Measurements from ENCODE around the gene ADGRA3. TPM values are rescaled to one million over a fixed set of nuclear protein-coding genes. Genes with fewer than 3 reads are reported as not detected.

The ADGRA3 gene
- total and polyA plus RNA-seq, 2 of the 13 experiments (the other 11 are each of a cell fraction or from before 2014, with no cell fraction given), result 32.2 to 40.8 TPM

- TF ChIP-seq ZNF24 (IDR thresholded peaks at IDR 0.05) (no peak), KDM1A (CRISPR knock-in tag; IDR thresholded peaks at IDR 0.05) (no peak), ZNF329 (CRISPR knock-in tag; IDR thresholded peaks at IDR 0.05; ENCODE audit: low read depth) (no peak), ZNF850 (CRISPR knock-in tag; conservative IDR thresholded peaks at IDR 0.05) (no peak), HOXA7 (CRISPR knock-in tag; IDR thresholded peaks at IDR 0.05) (no peak), ZNF800 (CRISPR knock-in tag; IDR thresholded peaks at IDR 0.05) (no peak), ZBTB42 (CRISPR knock-in tag; IDR thresholded peaks at IDR 0.05) (no peak), ZBTB1 (CRISPR knock-in tag; IDR thresholded peaks at IDR 0.05; ENCODE audit: borderline replicate concordance) (no peak), POGZ (CRISPR knock-in tag; IDR thresholded peaks at IDR 0.05) (peak; percentile 27; the same call in 1 of the 2 replicates), ZNF580 (CRISPR knock-in tag; IDR thresholded peaks at IDR 0.05; ENCODE audit: borderline replicate concordance, low read depth) (no peak), ZNF746 (CRISPR knock-in tag; IDR thresholded peaks at IDR 0.05) (no peak), ZMYM4 (CRISPR knock-in tag; IDR thresholded peaks at IDR 0.05) (peak; percentile 59; the same call in 1 of the 2 replicates), CREB1 (IDR thresholded peaks at IDR 0.05) (no peak), CREB1 (CRISPR knock-in tag; IDR thresholded peaks at IDR 0.05) (no peak), HNF4G (IDR thresholded peaks at IDR 0.05; ENCODE audit: borderline replicate concordance, low read depth, low read length) (peak; percentile 53), HNF4G (CRISPR knock-in tag; IDR thresholded peaks at IDR 0.05; ENCODE audit: borderline replicate concordance, low read depth) (no peak), ESRRA (CRISPR knock-in tag; IDR thresholded peaks at IDR 0.05; ENCODE audit: low read depth) (0 out of 2 replicates have a peak, but pooled peaks have one; percentile 19), MAFG (CRISPR knock-in tag; IDR thresholded peaks at IDR 0.05) (no peak), STAG1 (CRISPR knock-in tag; IDR thresholded peaks at IDR 0.05) (no peak)
- TF ChIP-seq, protein P1, sequence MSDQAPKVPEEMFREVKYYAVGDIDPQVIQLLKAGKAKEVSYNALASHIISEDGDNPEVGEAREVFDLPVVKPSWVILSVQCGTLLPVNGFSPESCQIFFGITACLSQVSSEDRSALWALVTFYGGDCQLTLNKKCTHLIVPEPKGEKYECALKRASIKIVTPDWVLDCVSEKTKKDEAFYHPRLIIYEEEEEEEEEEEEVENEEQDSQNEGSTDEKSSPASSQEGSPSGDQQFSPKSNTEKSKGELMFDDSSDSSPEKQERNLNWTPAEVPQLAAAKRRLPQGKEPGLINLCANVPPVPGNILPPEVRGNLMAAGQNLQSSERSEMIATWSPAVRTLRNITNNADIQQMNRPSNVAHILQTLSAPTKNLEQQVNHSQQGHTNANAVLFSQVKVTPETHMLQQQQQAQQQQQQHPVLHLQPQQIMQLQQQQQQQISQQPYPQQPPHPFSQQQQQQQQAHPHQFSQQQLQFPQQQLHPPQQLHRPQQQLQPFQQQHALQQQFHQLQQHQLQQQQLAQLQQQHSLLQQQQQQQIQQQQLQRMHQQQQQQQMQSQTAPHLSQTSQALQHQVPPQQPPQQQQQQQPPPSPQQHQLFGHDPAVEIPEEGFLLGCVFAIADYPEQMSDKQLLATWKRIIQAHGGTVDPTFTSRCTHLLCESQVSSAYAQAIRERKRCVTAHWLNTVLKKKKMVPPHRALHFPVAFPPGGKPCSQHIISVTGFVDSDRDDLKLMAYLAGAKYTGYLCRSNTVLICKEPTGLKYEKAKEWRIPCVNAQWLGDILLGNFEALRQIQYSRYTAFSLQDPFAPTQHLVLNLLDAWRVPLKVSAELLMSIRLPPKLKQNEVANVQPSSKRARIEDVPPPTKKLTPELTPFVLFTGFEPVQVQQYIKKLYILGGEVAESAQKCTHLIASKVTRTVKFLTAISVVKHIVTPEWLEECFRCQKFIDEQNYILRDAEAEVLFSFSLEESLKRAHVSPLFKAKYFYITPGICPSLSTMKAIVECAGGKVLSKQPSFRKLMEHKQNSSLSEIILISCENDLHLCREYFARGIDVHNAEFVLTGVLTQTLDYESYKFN (CRISPR knock-in tag; conservative IDR thresholded peaks at IDR 0.05), result peak; percentile 79
- TF ChIP-seq, protein P2, sequence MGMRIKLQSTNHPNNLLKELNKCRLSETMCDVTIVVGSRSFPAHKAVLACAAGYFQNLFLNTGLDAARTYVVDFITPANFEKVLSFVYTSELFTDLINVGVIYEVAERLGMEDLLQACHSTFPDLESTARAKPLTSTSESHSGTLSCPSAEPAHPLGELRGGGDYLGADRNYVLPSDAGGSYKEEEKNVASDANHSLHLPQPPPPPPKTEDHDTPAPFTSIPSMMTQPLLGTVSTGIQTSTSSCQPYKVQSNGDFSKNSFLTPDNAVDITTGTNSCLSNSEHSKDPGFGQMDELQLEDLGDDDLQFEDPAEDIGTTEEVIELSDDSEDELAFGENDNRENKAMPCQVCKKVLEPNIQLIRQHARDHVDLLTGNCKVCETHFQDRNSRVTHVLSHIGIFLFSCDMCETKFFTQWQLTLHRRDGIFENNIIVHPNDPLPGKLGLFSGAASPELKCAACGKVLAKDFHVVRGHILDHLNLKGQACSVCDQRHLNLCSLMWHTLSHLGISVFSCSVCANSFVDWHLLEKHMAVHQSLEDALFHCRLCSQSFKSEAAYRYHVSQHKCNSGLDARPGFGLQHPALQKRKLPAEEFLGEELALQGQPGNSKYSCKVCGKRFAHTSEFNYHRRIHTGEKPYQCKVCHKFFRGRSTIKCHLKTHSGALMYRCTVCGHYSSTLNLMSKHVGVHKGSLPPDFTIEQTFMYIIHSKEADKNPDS (CRISPR knock-in tag; IDR thresholded peaks at IDR 0.05), result no peak
- TF ChIP-seq, protein P3, sequence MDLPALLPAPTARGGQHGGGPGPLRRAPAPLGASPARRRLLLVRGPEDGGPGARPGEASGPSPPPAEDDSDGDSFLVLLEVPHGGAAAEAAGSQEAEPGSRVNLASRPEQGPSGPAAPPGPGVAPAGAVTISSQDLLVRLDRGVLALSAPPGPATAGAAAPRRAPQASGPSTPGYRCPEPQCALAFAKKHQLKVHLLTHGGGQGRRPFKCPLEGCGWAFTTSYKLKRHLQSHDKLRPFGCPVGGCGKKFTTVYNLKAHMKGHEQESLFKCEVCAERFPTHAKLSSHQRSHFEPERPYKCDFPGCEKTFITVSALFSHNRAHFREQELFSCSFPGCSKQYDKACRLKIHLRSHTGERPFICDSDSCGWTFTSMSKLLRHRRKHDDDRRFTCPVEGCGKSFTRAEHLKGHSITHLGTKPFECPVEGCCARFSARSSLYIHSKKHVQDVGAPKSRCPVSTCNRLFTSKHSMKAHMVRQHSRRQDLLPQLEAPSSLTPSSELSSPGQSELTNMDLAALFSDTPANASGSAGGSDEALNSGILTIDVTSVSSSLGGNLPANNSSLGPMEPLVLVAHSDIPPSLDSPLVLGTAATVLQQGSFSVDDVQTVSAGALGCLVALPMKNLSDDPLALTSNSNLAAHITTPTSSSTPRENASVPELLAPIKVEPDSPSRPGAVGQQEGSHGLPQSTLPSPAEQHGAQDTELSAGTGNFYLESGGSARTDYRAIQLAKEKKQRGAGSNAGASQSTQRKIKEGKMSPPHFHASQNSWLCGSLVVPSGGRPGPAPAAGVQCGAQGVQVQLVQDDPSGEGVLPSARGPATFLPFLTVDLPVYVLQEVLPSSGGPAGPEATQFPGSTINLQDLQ (CRISPR knock-in tag; IDR thresholded peaks at IDR 0.05), result no peak
Measured at GRCh38 chr4:22460266-22460665, 55.6 kb downstream of the ADGRA3 start (continued).
